ENCODE results near the gene OPALIN. TPM values are rescaled to one million over a fixed set of nuclear protein-coding genes. Genes with fewer than 3 reads are reported as not detected.

Gene OPALIN
- total RNA-seq, 4 donors from 2014 or later, result not detected

GRCh38 chr10:96400465-96400864 lies 41.7 kb upstream of the OPALIN start:
- no peak for TF ChIP-seq CTCF (IDR thresholded peaks at IDR 0.05)

GRCh38 chr10:96397902-96398301 lies 39.1 kb upstream of the OPALIN start:
- DNase-seq (ENCODE audit: low spot score) (no peak), ATAC-seq (ENCODE audit: low FRiP score) (no peak)
- TF ChIP-seq CTCF (IDR thresholded peaks at IDR 0.05), result no peak

More at GRCh38 chr10:96400465-96400864, 41.7 kb upstream of the OPALIN start:
- ATAC-seq (ENCODE audit: low FRiP score) (no peak), DNase-seq (ENCODE audit: low spot score) (no peak)

- TF ChIP-seq CTCF (IDR thresholded peaks at IDR 0.05), result peak in 1 of 3 donors; percentile 52
- ATAC-seq (ENCODE audit: low FRiP score), result no peak
- DNase-seq (ENCODE audit: low spot score), result peak; percentile 44
Measured at GRCh38 chr10:96395931-96396877, 37.4 kb upstream of the OPALIN start.

GRCh38 chr10:96390460-96390864 lies 31.7 kb upstream of the OPALIN start:
- no peak for TF ChIP-seq CTCF (IDR thresholded peaks at IDR 0.05)
- ATAC-seq (ENCODE audit: low FRiP score) (peak; percentile 14), DNase-seq (ENCODE audit: low spot score) (no peak)

- TF ChIP-seq CTCF (IDR thresholded peaks at IDR 0.05), result no peak
- no peak for DNase-seq (ENCODE audit: low spot score)
- ATAC-seq (ENCODE audit: low FRiP score), result no peak
Measured at GRCh38 chr10:96389785-96390184, 31.0 kb upstream of the OPALIN start.

GRCh38 chr10:96387601-96388000 lies 28.8 kb upstream of the OPALIN start:
- ATAC-seq (ENCODE audit: low FRiP score), result no peak
- TF ChIP-seq CTCF (IDR thresholded peaks at IDR 0.05), result no peak
- DNase-seq (ENCODE audit: low spot score), result no peak

- no peak for TF ChIP-seq CTCF (IDR thresholded peaks at IDR 0.05)
- ATAC-seq (ENCODE audit: low FRiP score), result no peak
- no peak for DNase-seq (ENCODE audit: low spot score)
Measured at GRCh38 chr10:96387161-96387560, 28.4 kb upstream of the OPALIN start.
